OCI-LY3 (cell line): ENCODE data around the gene DENND4B.

Experiments used
- EZH2phosphoT487 ChIP-seq: fragments of 200-600 bp; shearing (Covaris generic); IDR thresholded peaks from 2 replicates; pipeline ENCODE4 v1.6.1; 2018; ENCODE audit warnings: antibody characterized with exemption, mixed run types, low read depth
- TF ChIP-seq, protein P1 (sequence below): fragments of 200-600, 300-600 bp; sonication (generic); IDR thresholded peaks from 2 replicates; pipeline ENCODE4 v1.5.1; 2014; ENCODE audit warnings: antibody characterized with exemption, low read length, low read depth

DNA sequence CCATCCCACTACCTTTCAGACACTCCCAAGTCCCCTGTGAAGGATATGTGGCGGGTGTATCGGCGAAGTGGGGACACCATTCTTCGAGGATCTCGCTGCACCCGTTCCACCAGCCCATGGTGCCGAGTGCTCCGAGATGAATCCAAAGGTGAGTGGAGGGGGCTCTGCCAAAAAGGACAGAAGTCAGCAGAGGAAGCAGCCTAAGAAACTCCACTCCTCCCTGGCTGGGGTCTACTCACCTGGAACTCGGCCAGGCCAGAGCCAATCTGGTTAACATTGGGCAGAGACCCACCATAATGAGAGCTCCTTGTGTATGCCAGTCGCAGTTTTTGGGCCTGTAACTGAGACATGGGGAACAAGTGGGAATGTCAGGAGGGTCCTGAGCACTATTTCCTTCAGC is 8.3 kb upstream of the DENND4B start:
- TF ChIP-seq, protein P1, sequence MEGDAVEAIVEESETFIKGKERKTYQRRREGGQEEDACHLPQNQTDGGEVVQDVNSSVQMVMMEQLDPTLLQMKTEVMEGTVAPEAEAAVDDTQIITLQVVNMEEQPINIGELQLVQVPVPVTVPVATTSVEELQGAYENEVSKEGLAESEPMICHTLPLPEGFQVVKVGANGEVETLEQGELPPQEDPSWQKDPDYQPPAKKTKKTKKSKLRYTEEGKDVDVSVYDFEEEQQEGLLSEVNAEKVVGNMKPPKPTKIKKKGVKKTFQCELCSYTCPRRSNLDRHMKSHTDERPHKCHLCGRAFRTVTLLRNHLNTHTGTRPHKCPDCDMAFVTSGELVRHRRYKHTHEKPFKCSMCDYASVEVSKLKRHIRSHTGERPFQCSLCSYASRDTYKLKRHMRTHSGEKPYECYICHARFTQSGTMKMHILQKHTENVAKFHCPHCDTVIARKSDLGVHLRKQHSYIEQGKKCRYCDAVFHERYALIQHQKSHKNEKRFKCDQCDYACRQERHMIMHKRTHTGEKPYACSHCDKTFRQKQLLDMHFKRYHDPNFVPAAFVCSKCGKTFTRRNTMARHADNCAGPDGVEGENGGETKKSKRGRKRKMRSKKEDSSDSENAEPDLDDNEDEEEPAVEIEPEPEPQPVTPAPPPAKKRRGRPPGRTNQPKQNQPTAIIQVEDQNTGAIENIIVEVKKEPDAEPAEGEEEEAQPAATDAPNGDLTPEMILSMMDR, result no peak
- TF ChIP-seq EZH2phosphoT487, result no peak
